Measurements from ENCODE around the gene CEP85L.

CEP85L gene

GRCh38 chr6:118659513-118660217, 8.3 kb upstream of the CEP85L start:
- DNase-seq = no peak

- no peak for DNase-seq
Measured at GRCh38 chr6:118656847-118657451, 5.6 kb upstream of the CEP85L start.

GRCh38 chr6:118652051-118652615, 742 bp upstream of the CEP85L start:
- DNase-seq = no peak

- peak; percentile 29 for DNase-seq
Measured at GRCh38 chr6:118650582-118651281, 659 bp downstream of the CEP85L start.

- DNase-seq = no peak
Measured at GRCh38 chr6:118649918-118650581, 1.3 kb downstream of the CEP85L start.

GRCh38 chr6:118648866-118649554, 2.4 kb downstream of the CEP85L start:
- no peak for DNase-seq

GRCh38 chr6:118646977-118647376, 4.4 kb downstream of the CEP85L start:
- no peak for DNase-seq

- DNase-seq = no peak
Measured at GRCh38 chr6:118645395-118645794, 6.0 kb downstream of the CEP85L start.

- DNase-seq = no peak
Measured at GRCh38 chr6:118644007-118644406, 7.4 kb downstream of the CEP85L start.

GRCh38 chr6:118641042-118641441, 10.3 kb downstream of the CEP85L start:
- no peak for DNase-seq

- DNase-seq = no peak
Measured at GRCh38 chr6:118639054-118639964, 12.1 kb downstream of the CEP85L start.

GRCh38 chr6:118638288-118638687, 13.1 kb downstream of the CEP85L start:
- DNase-seq = no peak

- no peak for DNase-seq
Measured at GRCh38 chr6:118635909-118636735, 15.3 kb downstream of the CEP85L start.

GRCh38 chr6:118632359-118632758, 19.0 kb downstream of the CEP85L start:
- no peak for DNase-seq

- DNase-seq = no peak
Measured at GRCh38 chr6:118630923-118631322, 20.5 kb downstream of the CEP85L start.

- DNase-seq = no peak
Measured at GRCh38 chr6:118630067-118630466, 21.3 kb downstream of the CEP85L start.

- no peak for DNase-seq
Measured at GRCh38 chr6:118627724-118628123, 23.7 kb downstream of the CEP85L start.

- no peak for DNase-seq
Measured at GRCh38 chr6:118625833-118626232, 25.6 kb downstream of the CEP85L start.

GRCh38 chr6:118621799-118622470, 29.5 kb downstream of the CEP85L start:
- DNase-seq = no peak

GRCh38 chr6:118620202-118620601, 31.2 kb downstream of the CEP85L start:
- DNase-seq = no peak

Data from NCI-H1105 (cell line).